Tibial nerve (tissue), 4 donors: ENCODE results near the gene VANGL1. TPM values are rescaled to one million over a fixed set of nuclear protein-coding genes. Genes with fewer than 3 reads are reported as not detected.
"Not testable (repeated sequence)": the region's sequence is repeated elsewhere in the genome, so short reads cannot be mapped to it uniquely, and the experiment has no call there.

Source experiments
- DNase-seq, 2 donors: peaks; one replicate each; pipeline ENCODE4 v3.0.0-alpha.2; 2019; ENCODE audit warnings: low spot score in 2 of 2
- H3K27ac ChIP-seq, 4 donors: fragments of 200-600 bp; sonication (generic) in 3 of 4; one replicate each; pipeline ENCODE4 v1.5.1; 2017 to 2019; ENCODE audit warnings: mild to moderate bottlenecking in 1 of 4
- H3K27me3 ChIP-seq, 2 donors: fragments of 200-600 bp; sonication (generic) in 1 of 2; one replicate each; pipeline versions ENCODE4 v1.5.1 to v1.6.0; 2017 to 2019
- H3K36me3 ChIP-seq, 3 donors: fragments of 200-600 bp; sonication (generic); one replicate each; pipeline ENCODE4 v1.5.1; 2018 to 2019
- H3K4me1 ChIP-seq, 4 donors: fragments of 200-600 bp; sonication (generic) in 3 of 4; one replicate each; pipeline ENCODE4 v1.5.1; 2017 to 2019
- H3K4me3 ChIP-seq, 4 donors: fragments of 200-600 bp; sonication (generic) in 3 of 4; one replicate each; pipeline ENCODE4 v1.5.1; 2017 to 2019; ENCODE audit warnings: mild to moderate bottlenecking in 1 of 4, moderate library complexity in 1 of 4
- H3K9me3 ChIP-seq, 4 donors: fragments of 200-600 bp; sonication (generic) in 3 of 4; one replicate each; pipeline ENCODE4 v1.5.1; 2017 to 2019
- CTCF ChIP-seq, 5 experiments: fragments of 200-600 bp in 3 of 5; fragments of 450-650 bp in 2 of 5; sonication (generic) in 3 of 5; IDR thresholded peaks; one replicate each; pipeline ENCODE4 v1.5.1; 2016 to 2019; ENCODE audit warnings: antibody characterized with exemption in 5 of 5, mild to moderate bottlenecking in 3 of 5, moderate library complexity in 2 of 5
- EP300 ChIP-seq, 2 donors: sonication (generic); formaldehyde crosslinking; IDR thresholded peaks; one replicate each; pipeline ENCODE4 v1.6.1; 2017; ENCODE audit warnings: antibody characterized with exemption in 2 of 2, mild to moderate bottlenecking in 1 of 2
- POLR2A ChIP-seq, 2 donors: fragments of 450-650 bp; IDR thresholded peaks; one replicate each; pipeline ENCODE4 v1.6.1; 2017; ENCODE audit warnings: antibody characterized with exemption in 2 of 2, mild to moderate bottlenecking in 2 of 2, moderate library complexity in 2 of 2
- WGBS, 2 donors: methylation state at CpG; one replicate each; pipeline ENCODE4 v1.1.5; 2018; 5-methylcytosine and 5-hydroxymethylcytosine counted together
- total RNA-seq, 4 donors: library from RNA; depleted of rRNA; stranded (reverse); fragments of >200 nt; gene quantifications; one replicate each; pipeline ENCODE4 v1.1.0, GENCODE V29; 2016

The VANGL1 gene
- total RNA-seq, 4 donors from 2014 or later, result 4.5 to 8.8 (median 6.8) TPM

- TF ChIP-seq EP300 (IDR thresholded peaks at IDR 0.05), result no peak
- no peak for TF ChIP-seq POLR2A (IDR thresholded peaks at IDR 0.05)
- no peak for TF ChIP-seq CTCF (IDR thresholded peaks at IDR 0.05)
- H3K4me3 ChIP-seq, result no peak overlapping the region
- no peaks in the 10 kb centered on the region for H3K27me3 ChIP-seq
- no peak overlapping the region for H3K27ac ChIP-seq
- H3K9me3 ChIP-seq, result peaks cover 0 to 23% (median 2%) of the 10 kb centered on the region in 4 donors
- DNase-seq, result no peak
- no peaks in the 10 kb centered on the region for H3K36me3 ChIP-seq
- no peaks in the 10 kb centered on the region for H3K4me1 ChIP-seq
- 66 to 92% methylated on average over 4 of the region's 4 CpGs for WGBS, 2 donors
These were observed 9.3 kb upstream of the VANGL1 start for GRCh38 chr1:115632251-115633026.

- H3K4me3 ChIP-seq, H3K27me3 ChIP-seq, H3K36me3 ChIP-seq, H3K4me1 ChIP-seq, H3K27ac ChIP-seq, DNase-seq: not testable (repeated sequence)
- peaks cover 0 to 20% (median 2%) of the 10 kb centered on the region in 4 donors for H3K9me3 ChIP-seq
- 93 to 95% methylated on average over 1 of the region's 1 CpG for WGBS, 2 donors
These were observed 8.2 kb upstream of the VANGL1 start for GRCh38 chr1:115633606-115634005.

GRCh38 chr1:115637247-115637646, 4.5 kb upstream of the VANGL1 start:
- H3K4me1 ChIP-seq, H3K4me3 ChIP-seq, H3K27me3 ChIP-seq, DNase-seq, H3K27ac ChIP-seq, H3K36me3 ChIP-seq: not testable (repeated sequence)
- WGBS, 2 donors, result 95 to 100% methylated on average over 1 of the region's 1 CpG
- peaks cover 0 to 31% (median 2%) of the 10 kb centered on the region in 4 donors for H3K9me3 ChIP-seq

GRCh38 chr1:115640384-115640783, 1.4 kb upstream of the VANGL1 start:
- peaks cover 0 to 25% (median 2%) of the 10 kb centered on the region in 4 donors for H3K9me3 ChIP-seq
- TF ChIP-seq CTCF (IDR thresholded peaks at IDR 0.05) (no peak), POLR2A (IDR thresholded peaks at IDR 0.05) (no peak), EP300 (IDR thresholded peaks at IDR 0.05) (no peak)
- H3K27me3 ChIP-seq, result no peaks in the 10 kb centered on the region
- H3K4me1 ChIP-seq, result peaks cover 0 to 19% (median 7%) of the 10 kb centered on the region in 4 donors
- DNase-seq, result no peak
- no peak overlapping the region for H3K27ac ChIP-seq
- no peaks in the 10 kb centered on the region for H3K36me3 ChIP-seq
- 94 to 100% methylated on average over 1 of the region's 1 CpG for WGBS, 2 donors
- no peak overlapping the region for H3K4me3 ChIP-seq

- Histone ChIP-seq H3K27me3 (no peaks in the 10 kb centered on the region), H3K9me3 (peaks cover 0 to 13% (median 0%) of the 10 kb centered on the region in 4 donors), H3K4me3 (peak overlapping the region; percentile 74 to 90 (median 78)), H3K36me3 (no peaks in the 10 kb centered on the region), H3K27ac (peak overlapping the region in 3 of 4 donors; percentile 34 to 75 (median 73)), H3K4me1 (peaks cover 0 to 20% (median 7%) of the 10 kb centered on the region in 4 donors)
- TF ChIP-seq CTCF (IDR thresholded peaks at IDR 0.05) (peak in 1 of 5 experiments; percentile 18), POLR2A (IDR thresholded peaks at IDR 0.05) (no peak)
- WGBS, 2 donors, result 0 to 1% methylated on average over 64 to 72 of the region's 78 CpGs
- DNase-seq, result no peak
These were observed 650 bp downstream of the VANGL1 start for GRCh38 chr1:115642168-115643072.

GRCh38 chr1:115643225-115643624, 1.5 kb downstream of the VANGL1 start:
- Histone ChIP-seq H3K4me3 (peak overlapping the region in 3 of 4 donors; percentile 74 to 90 (median 81)), H3K4me1 (peaks cover 0 to 27% (median 7%) of the 10 kb centered on the region in 4 donors), H3K27ac (peak overlapping the region in 1 of 4 donors; percentile 73), H3K27me3 (no peaks in the 10 kb centered on the region), H3K9me3 (peaks cover 0 to 13% (median 0%) of the 10 kb centered on the region in 4 donors), H3K36me3 (no peaks in the 10 kb centered on the region)
- 35 to 38% methylated on average over 4 of the region's 4 CpGs for WGBS, 2 donors
- TF ChIP-seq EP300 (IDR thresholded peaks at IDR 0.05) (no peak), POLR2A (IDR thresholded peaks at IDR 0.05) (no peak), CTCF (IDR thresholded peaks at IDR 0.05) (no peak)
- DNase-seq, result no peak
